ENCODE results near the gene KLC1.

KLC1 gene

GRCh38 chr14:103656756-103657133, 27.7 kb downstream of the KLC1 start:
- no peak overlapping the region for H3K4me3 ChIP-seq (ENCODE audit: low read depth, low read length)

- H3K4me3 ChIP-seq (ENCODE audit: low read depth, low read length), result no peak overlapping the region
Observed at GRCh38 chr14:103657471-103657870, 28.5 kb downstream of the KLC1 start.

- H3K4me3 ChIP-seq (ENCODE audit: low read depth, low read length), result no peak overlapping the region
Observed at GRCh38 chr14:103659631-103660030, 30.6 kb downstream of the KLC1 start.

- no peak overlapping the region for H3K4me3 ChIP-seq (ENCODE audit: low read depth, low read length)
Observed at GRCh38 chr14:103662029-103662428, 33.0 kb downstream of the KLC1 start.

- H3K4me3 ChIP-seq (ENCODE audit: low read depth, low read length), result no peak overlapping the region
Observed at GRCh38 chr14:103662591-103662990, 33.6 kb downstream of the KLC1 start.

GRCh38 chr14:103663506-103663905, 34.5 kb downstream of the KLC1 start:
- no peak overlapping the region for H3K4me3 ChIP-seq (ENCODE audit: low read depth, low read length)

- no peak overlapping the region for H3K4me3 ChIP-seq (ENCODE audit: low read depth, low read length)
Observed at GRCh38 chr14:103667671-103668070, 38.7 kb downstream of the KLC1 start.

GRCh38 chr14:103668117-103668516, 39.1 kb downstream of the KLC1 start:
- H3K4me3 ChIP-seq (ENCODE audit: low read depth, low read length), result no peak overlapping the region

GRCh38 chr14:103669370-103669769, 40.4 kb downstream of the KLC1 start:
- H3K4me3 ChIP-seq (ENCODE audit: low read depth, low read length), result no peak overlapping the region

- no peak overlapping the region for H3K4me3 ChIP-seq (ENCODE audit: low read depth, low read length)
Observed at GRCh38 chr14:103671911-103672310, 42.9 kb downstream of the KLC1 start.

GRCh38 chr14:103675957-103676356, 46.9 kb downstream of the KLC1 start:
- H3K4me3 ChIP-seq (ENCODE audit: low read depth, low read length), result no peak overlapping the region

GRCh38 chr14:103676881-103677675, 48.1 kb downstream of the KLC1 start:
- no peak overlapping the region for H3K4me3 ChIP-seq (ENCODE audit: low read depth, low read length)

- H3K4me3 ChIP-seq (ENCODE audit: low read depth, low read length), result no peak overlapping the region
Observed at GRCh38 chr14:103679351-103679750, 50.3 kb downstream of the KLC1 start.

GRCh38 chr14:103680491-103681231, 51.6 kb downstream of the KLC1 start:
- H3K4me3 ChIP-seq (ENCODE audit: low read depth, low read length), result no peak overlapping the region

- no peak overlapping the region for H3K4me3 ChIP-seq (ENCODE audit: low read depth, low read length)
Observed at GRCh38 chr14:103683139-103683538, 54.1 kb downstream of the KLC1 start.

- no peak overlapping the region for H3K4me3 ChIP-seq (ENCODE audit: low read depth, low read length)
Observed at GRCh38 chr14:103684471-103684870, 55.5 kb downstream of the KLC1 start.

GRCh38 chr14:103684871-103685270, 55.9 kb downstream of the KLC1 start:
- no peak overlapping the region for H3K4me3 ChIP-seq (ENCODE audit: low read depth, low read length)

GRCh38 chr14:103685276-103686211, 56.5 kb downstream of the KLC1 start:
- H3K4me3 ChIP-seq (ENCODE audit: low read depth, low read length), result no peak overlapping the region

- H3K4me3 ChIP-seq (ENCODE audit: low read depth, low read length), result no peak overlapping the region
Observed at GRCh38 chr14:103686831-103687485, 57.9 kb downstream of the KLC1 start.

GRCh38 chr14:103687712-103688111, 58.7 kb downstream of the KLC1 start:
- no peak overlapping the region for H3K4me3 ChIP-seq (ENCODE audit: low read depth, low read length)

- no peak overlapping the region for H3K4me3 ChIP-seq (ENCODE audit: low read depth, low read length)
Observed at GRCh38 chr14:103688441-103688840, 59.4 kb downstream of the KLC1 start.

Measured in iPS-11a (cell line).